Trophoblast cell (in vitro differentiated cells and primary cell): Measurements from ENCODE around the gene GABARAPL2.

Source experiments
- DNase-seq, 2 donors: peaks; one replicate each; pipeline ENCODE4 v3.0.0-alpha.2; 2016
- H2AFZ ChIP-seq: 2 replicates; pipeline ENCODE4 v1.6.1; 2013; ENCODE audit warnings: low read length, moderate library complexity, mild to moderate bottlenecking; ENCODE audit not compliant: insufficient read depth, poor library complexity
- H2AK5ac ChIP-seq: 2 replicates; pipeline ENCODE4 v1.6.1; 2013; ENCODE audit warnings: mild to moderate bottlenecking, low read length
- H2BK120ac ChIP-seq: 2 replicates; pipeline ENCODE4 v1.6.1; 2013; ENCODE audit warnings: low read length, mild to moderate bottlenecking, moderate library complexity; ENCODE audit not compliant: insufficient read depth, poor library complexity
- H2BK12ac ChIP-seq: 2 replicates; pipeline ENCODE4 v1.6.1; 2013; ENCODE audit warnings: mild to moderate bottlenecking, low read length, moderate library complexity
- H2BK5ac ChIP-seq: 2 replicates; pipeline ENCODE4 v1.6.1; 2013; ENCODE audit warnings: low read length, low read depth, moderate library complexity, mild to moderate bottlenecking; ENCODE audit not compliant: poor library complexity
- H3K14ac ChIP-seq: 2 replicates; pipeline ENCODE4 v1.6.1; 2013; ENCODE audit warnings: mild to moderate bottlenecking, low read length
- H3K18ac ChIP-seq: 2 replicates; pipeline ENCODE4 v1.6.1; 2013; ENCODE audit warnings: mild to moderate bottlenecking, low read length
- H3K23ac ChIP-seq: 2 replicates; pipeline ENCODE4 v1.6.1; 2013; ENCODE audit warnings: low read length
- H3K27ac ChIP-seq: 2 replicates; pipeline ENCODE4 v1.5.1; 2013; ENCODE audit warnings: low read depth, mild to moderate bottlenecking, inconsistent platforms, low read length, moderate library complexity
- H3K27me3 ChIP-seq: 2 replicates; pipeline ENCODE4 v1.6.1; 2013; ENCODE audit warnings: inconsistent platforms, mild to moderate bottlenecking, low read length, moderate library complexity; ENCODE audit not compliant: insufficient read depth
- H3K36me3 ChIP-seq, 2 experiments: 1 replicate in 1 of 2; 2 replicates in 1 of 2; pipeline ENCODE4 v1.6.1; 2013; ENCODE audit warnings: low read length in 2 of 2, mild to moderate bottlenecking in 2 of 2, moderate library complexity in 1 of 2; ENCODE audit not compliant: insufficient read depth in 2 of 2, control insufficient read depth in 1 of 2
- H3K4ac ChIP-seq: 2 replicates; pipeline ENCODE4 v1.6.1; 2013; ENCODE audit warnings: low read depth, mild to moderate bottlenecking, low read length, moderate library complexity
- H3K4me1 ChIP-seq, 2 experiments: 1 replicate in 1 of 2; 2 replicates in 1 of 2; pipeline ENCODE4 v1.6.1; 2013; ENCODE audit warnings: low read length in 2 of 2, mild to moderate bottlenecking in 2 of 2, moderate library complexity in 1 of 2; ENCODE audit not compliant: insufficient read depth in 2 of 2, control insufficient read depth in 1 of 2
- H3K4me2 ChIP-seq: 2 replicates; pipeline ENCODE4 v1.6.1; 2013; ENCODE audit warnings: inconsistent platforms, mild to moderate bottlenecking, low read length, moderate library complexity
- H3K4me3 ChIP-seq: 2 replicates; pipeline ENCODE4 v1.5.1; 2013; ENCODE audit warnings: mild to moderate bottlenecking, low read depth, low read length, inconsistent platforms
- H3K79me1 ChIP-seq: one replicate; pipeline ENCODE4 v1.6.1; 2013; ENCODE audit warnings: low read length
- H3K79me2 ChIP-seq: 2 replicates; pipeline ENCODE4 v1.6.1; 2013; ENCODE audit warnings: low read length, mild to moderate bottlenecking; ENCODE audit not compliant: control insufficient read depth, insufficient read depth, poor library complexity
- H3K9ac ChIP-seq: 2 replicates; pipeline ENCODE4 v1.6.1; 2013; ENCODE audit warnings: mild to moderate bottlenecking, low read length
- H3K9me3 ChIP-seq: 2 replicates; pipeline ENCODE4 v1.6.1; 2013; ENCODE audit warnings: low read depth, mild to moderate bottlenecking, control low read depth, inconsistent platforms, low read length; ENCODE audit not compliant: insufficient read depth
- H4K12ac ChIP-seq: 2 replicates; pipeline ENCODE4 v1.6.1; 2013; ENCODE audit warnings: low read depth, mild to moderate bottlenecking, low read length, moderate library complexity
- H4K8ac ChIP-seq: 2 replicates; pipeline ENCODE4 v1.6.1; 2013; ENCODE audit warnings: low read depth, mild to moderate bottlenecking, low read length, moderate library complexity
- H4K91ac ChIP-seq: one replicate; pipeline ENCODE4 v1.6.1; 2013; ENCODE audit warnings: low read depth, mild to moderate bottlenecking, low read length, moderate library complexity
- WGBS: extraction: QIAGEN DNeasy Blood & Tissue Kit; methylation state at CpG from one replicate; pipeline ENCODE4 v1.1.7; 2013; ENCODE audit warnings: missing lambda C conversion rate; ENCODE audit not compliant: insufficient read length, insufficient coverage; ENCODE audit errors: extremely low coverage; 5-methylcytosine and 5-hydroxymethylcytosine counted together

The GABARAPL2 gene

DNA sequence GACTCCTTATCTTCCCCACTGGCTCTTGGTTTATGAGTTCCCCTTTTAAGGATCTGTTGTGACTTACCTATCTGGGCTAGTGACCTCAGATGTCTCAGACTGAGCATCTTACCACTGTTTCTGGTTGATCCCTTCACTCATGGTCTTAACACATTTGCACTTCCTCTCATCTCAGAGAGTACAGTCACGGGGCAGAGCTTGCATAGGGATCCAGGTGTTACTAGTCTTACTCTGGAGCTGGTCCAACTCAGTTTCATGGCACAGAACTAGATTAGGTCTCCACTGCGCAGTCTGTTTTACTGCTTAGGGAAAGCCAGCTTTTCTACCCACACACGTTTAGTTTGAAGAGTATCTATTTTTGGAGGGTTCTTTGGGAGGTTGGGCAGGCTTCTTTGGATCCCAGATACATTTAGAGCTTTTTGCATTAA is 10.2 kb downstream of the GABARAPL2 start:
- H3K4me2 ChIP-seq = no peak overlapping the region
- no peaks in the 10 kb centered on the region for H3K4me1 ChIP-seq
- DNase-seq = no peak
- no peak overlapping the region for H4K8ac ChIP-seq
- no peak overlapping the region for H2BK12ac ChIP-seq
- no peak overlapping the region for H3K14ac ChIP-seq
- no peak overlapping the region for H3K23ac ChIP-seq
- no peaks in the 10 kb centered on the region for H3K79me2 ChIP-seq
- no peak overlapping the region for H4K91ac ChIP-seq
- H2AFZ ChIP-seq = no peak overlapping the region
- H3K4me3 ChIP-seq = no peak overlapping the region
- no peaks in the 10 kb centered on the region for H3K27me3 ChIP-seq
- no peaks in the 10 kb centered on the region for H3K79me1 ChIP-seq
- no peak overlapping the region for H3K27ac ChIP-seq
- no CpG with 5 or more reads among the region's 3 CpGs for WGBS
- H3K9ac ChIP-seq = no peak overlapping the region
- no peak overlapping the region for H2BK120ac ChIP-seq
- no peak overlapping the region for H2AK5ac ChIP-seq
- no peak overlapping the region for H4K12ac ChIP-seq
- no peak overlapping the region for H3K18ac ChIP-seq
- peaks cover 30 to 58% of the 10 kb centered on the region in 2 experiments for H3K36me3 ChIP-seq
- no peak overlapping the region for H3K4ac ChIP-seq
- no peak overlapping the region for H2BK5ac ChIP-seq
- no peaks in the 10 kb centered on the region for H3K9me3 ChIP-seq

DNA sequence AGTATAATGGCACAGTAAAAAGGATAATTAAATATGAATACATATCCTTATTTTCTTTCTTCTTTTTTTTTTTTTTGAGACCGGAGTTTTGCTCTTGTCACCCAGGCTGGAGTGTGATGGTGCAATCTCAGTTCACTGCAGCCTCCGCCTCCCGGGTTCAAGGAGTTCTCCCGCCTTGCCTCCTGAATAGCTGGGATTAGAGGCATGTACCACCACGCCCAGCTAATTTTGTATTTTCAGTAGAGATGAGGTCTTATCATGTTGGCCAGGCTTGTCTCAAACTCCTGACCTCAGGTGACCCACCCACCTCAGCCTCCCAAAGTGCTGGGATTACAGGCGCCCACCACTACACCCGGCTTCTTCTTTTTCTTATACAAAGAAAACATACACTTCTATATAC is 12.0 kb downstream of the GABARAPL2 start:
- Histone ChIP-seq H3K9me3 (no peaks in the 10 kb centered on the region), H3K36me3 (peaks cover 16 to 43% of the 10 kb centered on the region in 2 experiments), H3K14ac (no peak overlapping the region), H2BK120ac (no peak overlapping the region), H4K8ac (no peak overlapping the region), H4K12ac (no peak overlapping the region), H3K4me2 (no peak overlapping the region), H3K79me1 (no peaks in the 10 kb centered on the region), H3K4me3 (no peak overlapping the region), H3K27me3 (no peaks in the 10 kb centered on the region), H3K23ac (no peak overlapping the region), H2AK5ac (no peak overlapping the region), H3K18ac (no peak overlapping the region), H3K4ac (no peak overlapping the region), H2AFZ (no peak overlapping the region), H2BK12ac (no peak overlapping the region), H2BK5ac (no peak overlapping the region), H4K91ac (no peak overlapping the region), H3K4me1 (no peaks in the 10 kb centered on the region), H3K79me2 (no peaks in the 10 kb centered on the region), H3K27ac (no peak overlapping the region), H3K9ac (no peak overlapping the region)
- no peak for DNase-seq
- WGBS = no CpG with 5 or more reads among the region's 7 CpGs

DNA sequence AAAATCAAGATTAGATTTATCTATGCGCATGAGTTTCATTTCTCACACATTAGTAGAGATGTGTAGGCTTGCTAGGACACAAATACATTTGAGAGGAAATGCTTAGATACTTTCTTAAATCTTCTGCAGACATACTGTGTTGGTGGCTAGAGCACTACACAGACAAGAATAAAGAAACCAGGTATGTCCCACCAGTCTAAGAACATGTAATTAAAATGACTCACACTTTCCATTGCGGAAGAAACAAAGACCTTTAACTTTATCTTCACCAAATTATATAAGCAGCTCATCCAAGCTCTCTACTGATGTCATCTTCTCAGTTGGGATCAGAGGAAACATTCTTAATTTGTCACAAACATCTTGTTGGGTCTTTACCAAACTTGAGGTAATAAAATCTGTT is 12.5 kb downstream of the GABARAPL2 start:
- no peaks in the 10 kb centered on the region for H3K79me1 ChIP-seq
- H3K9me3 ChIP-seq = no peaks in the 10 kb centered on the region
- H3K79me2 ChIP-seq = no peaks in the 10 kb centered on the region
- no peak overlapping the region for H2AFZ ChIP-seq
- H2AK5ac ChIP-seq = no peak overlapping the region
- H3K9ac ChIP-seq = no peak overlapping the region
- H2BK12ac ChIP-seq = no peak overlapping the region
- no peaks in the 10 kb centered on the region for H3K27me3 ChIP-seq
- no peak overlapping the region for H4K91ac ChIP-seq
- DNase-seq = no peak
- H3K4me1 ChIP-seq = no peaks in the 10 kb centered on the region
- H3K4ac ChIP-seq = no peak overlapping the region
- no peak overlapping the region for H2BK120ac ChIP-seq
- no peak overlapping the region for H4K8ac ChIP-seq
- H3K23ac ChIP-seq = no peak overlapping the region
- no peak overlapping the region for H3K4me3 ChIP-seq
- H3K4me2 ChIP-seq = no peak overlapping the region
- no peak overlapping the region for H4K12ac ChIP-seq
- H3K36me3 ChIP-seq = peaks cover 16 to 38% of the 10 kb centered on the region in 2 experiments
- no peak overlapping the region for H2BK5ac ChIP-seq
- no CpG with 5 or more reads among the region's 2 CpGs for WGBS
- no peak overlapping the region for H3K14ac ChIP-seq
- no peak overlapping the region for H3K27ac ChIP-seq
- H3K18ac ChIP-seq = no peak overlapping the region

DNA sequence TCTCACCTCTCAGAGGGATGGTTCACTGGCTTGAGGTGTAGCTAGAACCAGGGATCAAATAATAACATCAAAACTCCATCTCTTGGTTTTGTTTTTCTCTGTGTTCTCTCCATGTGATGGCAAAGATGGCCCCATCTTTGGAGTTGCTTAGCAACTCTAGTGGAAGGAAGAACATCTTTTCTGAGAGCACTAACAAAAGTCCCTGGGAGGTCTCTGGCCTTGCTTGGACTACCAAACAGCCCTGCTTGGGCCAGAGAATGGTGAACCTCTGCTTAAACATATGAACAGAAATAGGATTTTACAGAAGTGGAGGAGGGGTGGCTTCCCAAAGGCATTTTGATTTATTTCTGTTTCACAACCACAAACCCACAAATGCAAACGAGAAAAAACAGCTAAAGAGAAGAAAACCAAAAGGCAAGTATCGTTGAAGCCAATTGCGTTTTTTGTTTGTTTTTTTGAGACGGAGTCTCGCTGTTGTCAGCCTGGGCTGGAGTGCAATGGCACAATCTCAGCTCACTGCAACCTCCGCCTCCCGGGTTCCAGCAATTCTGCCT is 13.2 kb downstream of the GABARAPL2 start:
- no peak overlapping the region for H3K4me3 ChIP-seq
- WGBS = no CpG with 5 or more reads among the region's 7 CpGs
- H3K14ac ChIP-seq = no peak overlapping the region
- peaks cover 14 to 33% of the 10 kb centered on the region in 2 experiments for H3K36me3 ChIP-seq
- no peak overlapping the region for H2BK12ac ChIP-seq
- DNase-seq = no peak
- H3K4me2 ChIP-seq = no peak overlapping the region
- H4K12ac ChIP-seq = no peak overlapping the region
- H3K4ac ChIP-seq = no peak overlapping the region
- no peak overlapping the region for H2AFZ ChIP-seq
- H2BK120ac ChIP-seq = no peak overlapping the region
- H3K79me2 ChIP-seq = no peaks in the 10 kb centered on the region
- H4K91ac ChIP-seq = no peak overlapping the region
- no peak overlapping the region for H2BK5ac ChIP-seq
- no peaks in the 10 kb centered on the region for H3K27me3 ChIP-seq
- no peak overlapping the region for H2AK5ac ChIP-seq
- H3K9me3 ChIP-seq = no peaks in the 10 kb centered on the region
- H3K79me1 ChIP-seq = no peaks in the 10 kb centered on the region
- no peak overlapping the region for H3K23ac ChIP-seq
- no peak overlapping the region for H3K18ac ChIP-seq
- H3K27ac ChIP-seq = no peak overlapping the region
- no peak overlapping the region for H3K9ac ChIP-seq
- no peaks in the 10 kb centered on the region for H3K4me1 ChIP-seq
- no peak overlapping the region for H4K8ac ChIP-seq
